Activated CD8-positive, alpha-beta T cell treated with anti-CD3 and anti-CD28 coated beads for 36 hours (primary cell): ENCODE data around the gene CHD2. TPM values are rescaled to one million over a fixed set of nuclear protein-coding genes. Genes with fewer than 3 reads are reported as not detected.

ENCODE experiments used
- ATAC-seq: fragments of 200-7000 bp; cut with Tn5 transposase; one replicate; pipeline ENCODE4 v1.10.0; 2021; ENCODE audit warnings: mild to moderate bottlenecking, moderate library complexity
- CTCF ChIA-PET: fragments of 350-600 bp; sonication (Branson Sonifier 250); formaldehyde crosslinking; loops from one replicate; lab custom pipeline; 2021; ENCODE audit warnings: antibody characterized with exemption; lab: Charles Lee
- POLR2A ChIA-PET: fragments of 350-600 bp; sonication (Branson Sonifier 250); formaldehyde crosslinking; loops from one replicate; lab custom pipeline; 2021; ENCODE audit warnings: antibody characterized with exemption; lab: Charles Lee
- DNase-seq: peaks from one replicate; pipeline ENCODE4 v3.0.0-alpha.2; 2020
- H3K27ac Mint-ChIP-seq: one replicate; pipeline ENCODE4 v1.8.0; 2021; ENCODE audit warnings: mild to moderate bottlenecking, mixed read lengths
- H3K27me3 Mint-ChIP-seq: one replicate; pipeline ENCODE4 v1.8.0; 2021; ENCODE audit warnings: mixed read lengths
- H3K36me3 Mint-ChIP-seq: one replicate; pipeline ENCODE4 v1.8.0; 2021; ENCODE audit warnings: low read depth, mixed read lengths
- H3K4me1 Mint-ChIP-seq: one replicate; pipeline ENCODE4 v1.8.0; 2021; ENCODE audit warnings: low read depth, mixed read lengths
- H3K4me3 Mint-ChIP-seq: one replicate; pipeline ENCODE4 v1.8.0; 2021; ENCODE audit warnings: mild to moderate bottlenecking, moderate library complexity, mixed read lengths
- H3K9me3 Mint-ChIP-seq: one replicate; pipeline ENCODE4 v1.8.0; 2021; ENCODE audit warnings: mixed read lengths
- CTCF ChIP-seq: fragments of 200-600 bp; IDR thresholded peaks from one replicate; pipeline ENCODE4 v1.8.0; 2022; ENCODE audit warnings: antibody characterized with exemption, mild to moderate bottlenecking
- intact Hi-C: fragments of 100-400 bp; cut with micrococcal nuclease; formaldehyde crosslinking; loops from one replicate; pipeline ENCODE4 v1.10.0; 2022
- total RNA-seq, 2 experiments: library from RNA; stranded (reverse); gene quantifications; one replicate each; pipeline ENCODE4 v1.2.3, GENCODE V29; 2021

CHD2 gene
- total RNA-seq, 2 experiments from 2014 or later: 124 to 138 TPM

GRCh38 chr15:92968926-92969651 lies 69.0 kb downstream of the CHD2 start:
- DNase-seq (no peak), ATAC-seq (no peak)
- intact Hi-C loops: no loop called here
- Mint-ChIP-seq H3K36me3 (peaks cover 63% of the 10 kb centered on the region), H3K4me3 (no peak overlapping the region), H3K4me1 (peaks cover 34% of the 10 kb centered on the region), H3K27ac (peak overlapping the region; percentile 70), H3K27me3 (no peaks in the 10 kb centered on the region), H3K9me3 (no peaks in the 10 kb centered on the region)
- ChIA-PET POLR2A (no interaction called here), CTCF (interaction anchor here (0.7 to 1.2 kb wide), 3 partner anchors 15 to 173 kb away, joined by 3 to 4 read pairs (median 4); no protein-coding TSS in a partner anchor)
- no peak for TF ChIP-seq CTCF

- DNase-seq (no peak), ATAC-seq (no peak)
- Mint-ChIP-seq H3K27ac (peak overlapping the region; percentile 6), H3K36me3 (peaks cover 61% of the 10 kb centered on the region), H3K4me3 (no peak overlapping the region), H3K27me3 (no peaks in the 10 kb centered on the region), H3K9me3 (no peaks in the 10 kb centered on the region), H3K4me1 (peaks cover 31% of the 10 kb centered on the region)
- TF ChIP-seq CTCF: no peak
- CTCF ChIA-PET: interaction anchor here (1.2 to 1.7 kb wide), 3 partner anchors 14 to 60 kb away, joined by 3 to 5 read pairs (median 4); no protein-coding TSS in a partner anchor
- POLR2A ChIA-PET: interaction anchor here (1.0 kb wide), 1 partner anchor 15 kb away, joined by 3 read pairs; no protein-coding TSS in a partner anchor
- intact Hi-C loops: no loop called here
These were observed 70.5 kb downstream of the CHD2 start for GRCh38 chr15:92970656-92971055.

GRCh38 chr15:92971081-92971480 lies 71.0 kb downstream of the CHD2 start:
- Mint-ChIP-seq H3K4me1 (peaks cover 31% of the 10 kb centered on the region), H3K27ac (peak overlapping the region; percentile 65), H3K36me3 (peaks cover 61% of the 10 kb centered on the region), H3K27me3 (no peaks in the 10 kb centered on the region), H3K9me3 (no peaks in the 10 kb centered on the region), H3K4me3 (no peak overlapping the region)
- DNase-seq (no peak), ATAC-seq (no peak)
- intact Hi-C loops: no loop called here
- CTCF ChIA-PET: interaction anchor here (1.2 to 1.7 kb wide), 2 partner anchors 34 to 60 kb away, joined by 3 to 5 read pairs; no protein-coding TSS in a partner anchor
- no peak for TF ChIP-seq CTCF
- POLR2A ChIA-PET: interaction anchor here (1.0 kb wide), 1 partner anchor 15 kb away, joined by 3 read pairs; no protein-coding TSS in a partner anchor

- Mint-ChIP-seq H3K27me3 (no peaks in the 10 kb centered on the region), H3K27ac (peak overlapping the region; percentile 65), H3K36me3 (peaks cover 62% of the 10 kb centered on the region), H3K9me3 (no peaks in the 10 kb centered on the region), H3K4me3 (no peak overlapping the region), H3K4me1 (peaks cover 28% of the 10 kb centered on the region)
- DNase-seq (no peak), ATAC-seq (no peak)
- POLR2A ChIA-PET: no interaction called here
- CTCF ChIA-PET: no interaction called here
- TF ChIP-seq CTCF: no peak
- intact Hi-C loops: no loop called here
These were observed 71.6 kb downstream of the CHD2 start for GRCh38 chr15:92971713-92972112.
